GM18511 (cell line): ENCODE data around the gene PTPRG.
"Not testable (repeated sequence)": the region's sequence is repeated elsewhere in the genome, so short reads cannot be mapped to it uniquely, and the experiment has no call there.

Experiments
- ATAC-seq: cut with Tn5 transposase; IDR thresholded peaks from one replicate; pipeline ENCODE4 v1.9.1; 2021; ENCODE audit warnings: mild to moderate bottlenecking, moderate library complexity; ENCODE audit not compliant: unreplicated experiment

The PTPRG gene

GRCh38 chr3:61743686-61744242, 182.4 kb downstream of the PTPRG start:
- ATAC-seq, result no peak

GRCh38 chr3:61748288-61748687, 186.9 kb downstream of the PTPRG start:
- no peak for ATAC-seq

- ATAC-seq, result no peak
Observed at GRCh38 chr3:61750766-61751165, 189.4 kb downstream of the PTPRG start.

GRCh38 chr3:61758839-61759238, 197.5 kb downstream of the PTPRG start:
- ATAC-seq, result no peak

GRCh38 chr3:61760783-61761182, 199.4 kb downstream of the PTPRG start:
- ATAC-seq, result not testable (repeated sequence)

GRCh38 chr3:61761694-61762430, 200.5 kb downstream of the PTPRG start:
- ATAC-seq, result no peak

GRCh38 chr3:61765157-61765876, 203.9 kb downstream of the PTPRG start:
- no peak for ATAC-seq

- ATAC-seq, result no peak
Observed at GRCh38 chr3:61768284-61769037, 207.1 kb downstream of the PTPRG start.

- ATAC-seq, result no peak
Observed at GRCh38 chr3:61769266-61769990, 208.1 kb downstream of the PTPRG start.

GRCh38 chr3:61771976-61772375, 210.6 kb downstream of the PTPRG start:
- no peak for ATAC-seq

- no peak for ATAC-seq
Observed at GRCh38 chr3:61772456-61772855, 211.1 kb downstream of the PTPRG start.

GRCh38 chr3:61774279-61774890, 213.0 kb downstream of the PTPRG start:
- no peak for ATAC-seq

- no peak for ATAC-seq
Observed at GRCh38 chr3:61776390-61776789, 215.0 kb downstream of the PTPRG start.

- no peak for ATAC-seq
Observed at GRCh38 chr3:61777483-61777882, 216.1 kb downstream of the PTPRG start.

- no peak for ATAC-seq
Observed at GRCh38 chr3:61778095-61778494, 216.7 kb downstream of the PTPRG start.

- ATAC-seq, result no peak
Observed at GRCh38 chr3:61780016-61780415, 218.6 kb downstream of the PTPRG start.

GRCh38 chr3:61780455-61781228, 219.3 kb downstream of the PTPRG start:
- no peak for ATAC-seq

GRCh38 chr3:61783993-61784718, 222.8 kb downstream of the PTPRG start:
- no peak for ATAC-seq
